GM12874 (cell line): ENCODE measurements around the gene KRT3.

Experiments used
- CTCF ChIP-seq: IDR thresholded peaks from 2 replicates; pipeline ENCODE4 v1.5.1; 2011; ENCODE audit warnings: low read depth, mild to moderate bottlenecking, control low read depth, low read length, moderate library complexity; ENCODE audit not compliant: insufficient read depth

Gene KRT3

DNA sequence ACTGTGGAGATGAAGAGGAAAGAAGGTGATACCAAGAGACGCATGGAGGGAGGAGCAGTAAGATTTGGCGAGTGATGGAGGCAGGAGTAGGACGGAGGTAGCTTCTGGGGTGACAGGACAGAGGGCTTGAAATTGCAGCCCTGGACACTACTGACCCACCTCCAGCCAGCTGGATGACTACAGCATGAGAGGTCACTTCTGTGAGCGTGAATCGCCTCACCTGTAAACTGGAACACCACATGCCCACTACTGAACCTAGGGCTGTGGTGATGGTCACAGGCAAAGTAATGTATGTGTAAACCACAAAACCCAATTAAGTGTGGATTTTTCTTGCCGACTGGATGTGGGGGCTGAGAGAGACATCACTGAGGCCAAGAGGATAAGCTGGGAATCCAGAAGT lies 24.6 kb upstream of the KRT3 start:
- TF ChIP-seq CTCF: no peak

GRCh38 chr12:52819731-52820510 lies 24.0 kb upstream of the KRT3 start:
- TF ChIP-seq CTCF: no peak

GRCh38 chr12:52818887-52819420 lies 23.0 kb upstream of the KRT3 start:
- no peak for TF ChIP-seq CTCF

GRCh38 chr12:52818388-52818787 lies 22.5 kb upstream of the KRT3 start:
- no peak for TF ChIP-seq CTCF

DNA sequence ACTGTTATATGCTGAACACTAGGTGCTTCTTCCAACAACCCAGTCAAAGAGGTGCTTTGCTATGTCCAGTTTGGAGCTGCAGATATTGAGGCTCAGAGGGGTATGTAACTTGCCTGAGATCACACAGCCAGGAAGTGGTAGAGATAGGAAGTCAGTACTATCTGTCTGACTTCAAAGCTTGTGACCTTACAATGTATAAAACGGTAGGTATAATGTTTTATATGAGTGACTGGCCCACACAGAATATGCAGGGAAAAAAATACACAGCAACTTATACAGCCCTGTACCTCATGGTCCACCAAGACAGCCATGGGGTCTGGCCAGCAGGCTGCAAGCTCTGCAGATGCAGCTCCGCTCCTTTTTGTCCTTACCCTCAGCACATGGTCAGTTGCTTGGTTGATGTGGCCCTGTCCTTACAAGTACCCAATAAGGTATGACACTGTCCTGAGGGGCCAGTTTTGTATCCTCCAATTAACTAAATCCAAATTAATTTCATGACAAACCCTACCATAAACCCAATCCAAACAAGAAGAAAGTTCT lies 21.9 kb upstream of the KRT3 start:
- TF ChIP-seq CTCF: no peak

DNA sequence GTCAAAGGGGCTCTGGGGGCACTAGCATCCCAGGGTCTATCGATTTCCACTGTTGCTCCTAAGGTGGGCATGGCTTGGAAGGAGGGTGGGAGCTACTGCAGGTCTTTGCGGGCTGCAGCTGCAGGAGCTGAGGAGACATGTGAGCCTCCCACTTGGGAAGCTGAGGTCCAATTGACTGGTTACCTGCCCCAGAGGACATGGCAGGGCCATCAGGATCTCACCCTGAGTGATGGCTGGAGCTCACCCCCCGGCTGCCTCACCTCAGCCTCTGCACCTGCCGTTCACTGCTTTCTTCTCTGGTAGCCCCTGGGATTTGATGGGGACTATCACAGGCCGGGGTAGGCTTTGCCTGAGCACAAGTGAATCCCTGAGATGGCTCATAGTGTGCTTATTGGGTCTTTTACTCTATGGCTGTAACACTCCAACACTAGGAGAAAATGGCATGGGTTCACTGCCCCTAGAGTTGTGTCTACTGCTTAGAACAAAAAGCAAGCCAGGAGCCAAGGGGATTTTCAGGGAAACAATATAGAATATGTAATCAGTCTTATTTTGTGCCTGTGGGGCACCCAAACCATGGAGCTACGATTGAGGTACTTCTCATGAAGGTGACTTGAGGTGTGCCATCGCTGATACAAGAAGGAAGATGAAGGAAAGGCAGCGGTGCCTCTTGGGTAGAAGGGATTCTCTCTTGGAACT lies 21.2 kb upstream of the KRT3 start:
- no peak for TF ChIP-seq CTCF
